GM10266 (cell line): ENCODE results near the gene CMTM6.
"Not testable (repeated sequence)": the region's sequence is repeated elsewhere in the genome, so short reads cannot be mapped to it uniquely, and the experiment has no call there.

ENCODE experiments used
- DNase-seq: peaks from one replicate; pipeline ENCODE4 v3.0.0; 2012; ENCODE audit errors: extremely low spot score
- CTCF ChIP-seq: IDR thresholded peaks from 2 replicates; pipeline ENCODE4 v1.5.1; 2012; ENCODE audit warnings: mild to moderate bottlenecking, low read depth; ENCODE audit not compliant: control insufficient read depth, insufficient read depth; ENCODE audit errors: missing control alignments

Gene CMTM6

DNA sequence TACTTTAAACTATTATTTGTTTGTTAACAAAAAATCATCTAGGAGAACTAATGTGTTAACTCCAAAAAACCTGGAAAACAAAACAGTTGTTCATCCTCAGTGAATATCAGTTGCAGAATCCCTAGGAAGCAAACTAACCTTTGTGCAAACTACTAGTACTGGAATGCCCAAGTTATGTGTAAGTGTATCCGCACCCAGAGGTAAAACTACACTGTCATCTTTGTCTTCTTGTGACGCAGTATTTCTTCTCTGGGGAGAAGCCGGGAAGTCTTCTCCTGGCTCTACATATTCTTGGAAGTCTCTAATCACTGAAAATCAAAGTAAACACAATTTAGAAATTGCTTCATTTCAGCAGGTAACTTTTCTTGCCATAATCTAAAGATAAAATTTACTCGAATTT, 38.2 kb upstream of the CMTM6 start:
- TF ChIP-seq CTCF = no peak
- DNase-seq = no peak

- no peak for DNase-seq
- TF ChIP-seq CTCF = no peak
These were observed 29.8 kb upstream of the CMTM6 start for GRCh38 chr3:32532434-32532833.

GRCh38 chr3:32531010-32531647, 28.5 kb upstream of the CMTM6 start:
- no peak for TF ChIP-seq CTCF
- peak; percentile 13 for DNase-seq

GRCh38 chr3:32525720-32526119, 23.1 kb upstream of the CMTM6 start:
- no peak for DNase-seq
- TF ChIP-seq CTCF = no peak

- no peak for DNase-seq
- TF ChIP-seq CTCF = no peak
These were observed 20.0 kb upstream of the CMTM6 start for GRCh38 chr3:32522682-32523081.

GRCh38 chr3:32518921-32519320, 16.3 kb upstream of the CMTM6 start:
- not testable (repeated sequence) for DNase-seq

DNA sequence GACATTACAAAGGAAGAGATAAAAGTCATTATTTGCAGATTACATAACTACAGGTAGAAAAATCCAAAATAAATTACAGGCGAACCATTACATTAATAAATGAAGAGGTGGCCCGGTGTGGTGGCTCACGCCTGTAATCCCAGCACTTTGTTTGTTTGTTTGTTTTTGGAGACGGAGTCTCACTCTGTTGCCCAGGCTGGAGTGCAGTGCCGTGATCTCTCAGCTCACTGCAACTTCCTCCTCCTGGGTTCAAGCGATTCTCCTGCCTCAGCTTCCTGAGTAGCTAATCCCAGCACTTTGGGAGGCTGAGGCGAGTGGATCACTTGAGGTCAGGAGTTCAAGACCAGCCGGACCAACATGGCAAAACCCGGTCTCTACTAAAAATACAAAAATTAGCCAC, 14.1 kb upstream of the CMTM6 start:
- not testable (repeated sequence) for DNase-seq

DNA sequence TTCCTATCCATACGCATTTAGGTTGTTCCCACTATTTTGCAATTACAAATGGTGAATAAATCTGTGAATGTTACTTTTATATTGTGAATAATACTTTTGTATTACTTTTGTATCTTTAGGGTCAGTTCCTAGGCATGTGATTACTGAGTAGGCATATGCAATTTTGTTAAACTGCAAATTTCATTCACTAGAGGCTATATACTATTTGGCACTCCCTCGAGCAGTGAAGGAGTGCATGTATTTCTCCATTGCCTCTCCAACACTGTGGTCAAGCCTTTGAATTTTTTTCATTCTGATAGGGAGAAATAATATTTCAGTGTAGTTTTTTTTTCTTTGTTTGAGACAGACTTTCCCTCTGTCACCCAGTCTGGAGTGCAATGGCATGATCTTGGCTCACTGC, 8.4 kb upstream of the CMTM6 start:
- no peak for DNase-seq
- no peak for TF ChIP-seq CTCF
